HG03066 (cell line): ENCODE data around the gene ZNF343.

ENCODE experiments used
- ATAC-seq: cut with Tn5 transposase; IDR thresholded peaks from one replicate; pipeline ENCODE4 v1.9.1; 2021; ENCODE audit warnings: low read depth; ENCODE audit not compliant: unreplicated experiment

ZNF343 gene

DNA sequence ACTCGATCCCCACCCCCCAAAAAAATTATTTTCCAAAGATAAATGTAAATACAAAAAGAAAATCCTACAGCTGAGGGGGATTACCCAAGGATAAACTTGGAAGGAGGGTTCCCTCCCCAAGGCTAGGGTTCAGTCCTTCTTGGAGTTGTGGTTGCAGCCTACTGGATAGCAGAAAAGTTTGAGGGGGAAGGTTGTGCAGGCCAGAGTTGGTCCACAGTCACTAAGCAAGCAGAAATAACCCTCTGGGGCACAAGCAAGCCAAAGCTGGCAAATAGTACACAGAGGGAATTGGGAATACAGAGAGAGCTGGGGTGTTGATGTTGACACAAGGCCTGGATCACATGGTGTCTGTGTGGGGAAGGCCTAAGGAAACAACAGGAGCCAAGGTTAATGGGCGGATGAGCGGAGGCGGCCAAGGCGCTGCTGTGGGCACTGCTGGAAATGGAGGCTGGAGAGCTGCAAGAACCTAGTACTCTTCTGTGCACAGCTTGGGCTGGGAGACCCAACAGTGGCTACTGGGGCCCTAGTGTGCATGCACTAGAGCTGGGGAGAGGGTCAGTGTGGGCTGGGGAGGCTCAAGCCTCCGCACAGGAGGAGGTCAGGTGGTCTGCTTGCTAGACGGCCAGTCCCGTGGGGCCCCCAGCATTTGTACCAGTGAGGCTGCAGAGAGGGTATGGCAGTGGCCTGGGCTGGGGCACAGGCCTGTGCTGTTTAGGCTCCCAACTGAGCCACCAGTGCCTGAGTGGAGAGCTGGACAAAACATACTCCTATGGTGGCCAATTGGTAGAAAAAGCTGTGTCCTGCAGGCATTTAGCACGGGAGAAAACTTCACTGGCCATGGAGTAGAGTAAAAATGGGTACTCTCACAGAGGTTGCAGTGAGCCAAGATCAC, 32.6 kb downstream of the ZNF343 start:
- no peak for ATAC-seq

DNA sequence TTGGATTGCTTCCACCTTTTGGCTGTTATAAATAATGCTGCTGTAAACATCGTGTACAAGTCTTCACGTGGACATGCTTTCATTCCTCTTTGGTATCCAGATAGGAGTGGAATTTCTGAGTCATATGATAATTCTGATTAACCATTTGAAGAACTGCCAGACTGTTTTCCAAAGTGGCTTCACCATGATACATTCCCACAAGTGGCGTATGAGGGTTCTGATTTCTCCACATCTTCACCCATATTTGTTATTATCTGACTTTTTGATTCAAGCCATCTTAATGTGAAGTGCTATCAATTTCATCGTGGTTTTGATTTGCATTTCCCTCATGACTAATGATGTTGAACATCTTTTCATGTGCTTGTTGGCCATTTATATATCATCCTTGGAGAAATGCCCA, 35.2 kb downstream of the ZNF343 start:
- no peak for ATAC-seq

DNA sequence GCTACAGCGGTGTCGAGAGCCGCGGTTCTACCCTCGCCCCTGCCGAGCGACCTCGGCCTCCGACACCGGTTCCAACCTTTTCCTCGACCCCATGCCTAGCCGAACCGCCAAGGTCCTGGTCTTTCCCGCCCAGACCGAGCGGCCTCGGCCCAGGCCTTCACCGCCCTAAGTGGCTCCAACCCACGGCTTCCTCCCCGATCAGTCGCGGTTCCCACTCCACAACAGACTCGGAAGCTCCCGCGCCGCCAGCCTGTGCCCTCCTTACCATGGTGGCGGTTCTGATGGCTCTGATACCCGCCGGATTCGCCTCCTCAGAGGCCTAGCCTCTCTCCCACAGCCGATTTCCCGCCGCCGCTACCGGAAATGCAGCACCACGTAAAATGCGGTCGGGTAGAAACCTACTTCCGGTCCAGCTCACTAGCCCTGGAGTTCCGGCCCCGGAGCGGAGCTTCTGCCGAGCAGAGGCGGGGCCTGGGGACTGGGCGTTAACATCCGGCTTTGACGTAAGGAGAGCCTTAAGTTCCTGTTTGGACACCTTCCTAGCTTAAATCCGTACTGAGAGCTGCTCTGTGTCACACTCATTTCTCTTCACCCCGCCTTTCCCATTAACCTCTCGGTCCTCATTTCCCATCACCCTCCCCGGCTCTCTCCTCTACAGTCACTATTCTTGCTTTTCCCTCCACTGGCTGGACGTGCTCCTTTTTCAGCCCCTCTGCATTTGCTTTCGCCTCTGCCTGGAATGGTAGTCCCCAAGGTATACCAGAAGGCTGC, 38.1 kb downstream of the ZNF343 start, which contains the start of gene SNRPB:
TSS of gene SNRPB (minus strand) at position 367 of the 771 bp plus-strand sequence. CDS start at position 268, 99 bp downstream.
- peak; percentile 96 for ATAC-seq

DNA sequence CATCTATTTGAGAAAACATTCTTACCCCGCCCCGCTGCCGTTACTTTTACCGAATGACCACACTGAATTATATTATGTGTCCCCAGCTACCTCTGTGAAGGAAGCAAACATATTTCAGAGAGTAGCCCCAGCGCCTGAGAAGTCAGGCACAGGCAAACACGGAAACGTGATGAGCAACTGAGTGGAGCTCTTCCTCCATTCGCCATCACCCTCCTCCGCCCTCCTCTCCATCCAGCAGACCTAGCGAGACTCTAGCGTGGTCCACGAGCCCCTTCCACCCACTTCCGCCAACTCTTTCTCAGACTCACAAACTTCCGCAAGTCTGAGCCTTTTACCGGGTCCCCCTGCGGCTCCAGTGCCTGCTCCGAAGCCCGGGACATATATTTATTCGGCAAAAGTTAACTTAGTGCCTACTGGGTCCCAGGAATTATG, 38.7 kb downstream of the ZNF343 start:
- ATAC-seq = no peak

DNA sequence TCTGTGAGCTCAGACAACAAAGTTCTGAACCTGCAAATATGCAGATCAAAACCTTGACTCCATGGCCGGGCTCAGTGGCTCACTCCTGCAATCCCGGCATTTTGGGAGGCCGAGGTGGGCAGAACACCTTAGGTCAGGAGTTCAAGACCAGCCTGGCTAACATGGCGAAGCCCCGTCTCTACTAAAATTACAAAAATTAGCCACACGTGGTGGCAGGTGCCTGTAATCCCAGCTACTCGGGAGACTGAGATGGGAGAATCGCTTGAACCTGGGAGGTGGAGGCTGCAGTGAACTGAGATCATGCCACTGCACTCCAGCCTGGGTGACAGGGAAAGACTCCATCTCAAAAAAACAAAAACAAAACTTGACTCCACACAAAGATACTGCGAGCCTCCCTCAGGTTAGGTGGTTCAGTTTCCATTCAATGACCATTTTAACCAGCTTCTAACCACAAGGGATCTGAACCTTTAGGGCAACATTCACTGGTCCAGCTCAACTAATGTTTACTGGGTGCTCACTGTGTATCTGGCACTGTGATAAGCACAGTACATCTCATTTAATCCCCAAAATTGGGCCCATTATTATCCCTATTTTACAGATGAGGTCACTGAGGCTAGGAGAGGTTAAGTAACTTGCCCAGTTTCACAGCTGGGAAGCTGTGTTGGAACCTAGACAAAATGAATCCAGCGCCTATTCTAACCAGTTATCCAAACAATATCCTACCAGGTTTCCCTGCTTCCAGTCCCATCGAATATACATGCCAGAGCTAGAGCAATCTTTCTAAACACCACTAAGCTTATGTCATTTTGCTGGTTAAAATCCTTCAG, 39.9 kb downstream of the ZNF343 start:
- no peak for ATAC-seq

DNA sequence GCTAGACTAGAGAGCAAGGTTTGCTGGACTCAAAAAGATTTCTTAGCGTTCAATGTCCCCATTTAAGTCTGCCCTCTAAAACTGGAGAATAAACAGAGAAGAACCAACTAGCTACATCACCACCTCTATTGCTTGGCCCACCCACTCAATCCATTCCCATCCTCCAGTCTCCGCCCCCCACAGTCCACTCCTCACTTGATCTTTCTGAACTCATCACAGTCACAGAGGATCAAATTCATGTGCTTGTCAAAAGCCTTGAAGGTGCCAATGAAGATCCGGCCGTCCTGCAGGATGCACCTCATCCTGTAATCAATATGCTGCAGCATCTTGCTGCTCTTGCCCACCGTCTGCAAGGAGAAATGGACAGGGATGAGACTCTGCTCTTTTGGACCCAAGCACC, 41.3 kb downstream of the ZNF343 start:
- ATAC-seq = no peak

DNA sequence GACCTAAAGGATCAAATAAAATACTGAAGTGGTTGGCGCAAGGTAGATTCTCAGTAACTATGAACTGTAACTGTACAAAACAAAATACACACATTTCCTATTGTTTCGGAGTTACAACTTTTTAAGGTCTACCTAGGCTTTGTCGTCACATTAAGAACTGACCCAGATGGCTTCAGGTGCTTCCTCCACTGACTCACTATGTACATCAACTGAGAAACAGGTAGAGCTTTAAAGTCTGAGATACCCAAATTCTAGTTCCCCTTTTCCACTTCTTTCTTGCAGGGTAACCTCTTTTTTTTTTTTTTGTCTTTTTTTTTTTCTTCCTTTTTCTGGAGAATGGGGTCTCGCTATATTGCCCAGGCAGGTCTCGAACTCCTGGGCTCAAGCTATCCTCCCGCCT, 43.6 kb downstream of the ZNF343 start:
- ATAC-seq = no peak

DNA sequence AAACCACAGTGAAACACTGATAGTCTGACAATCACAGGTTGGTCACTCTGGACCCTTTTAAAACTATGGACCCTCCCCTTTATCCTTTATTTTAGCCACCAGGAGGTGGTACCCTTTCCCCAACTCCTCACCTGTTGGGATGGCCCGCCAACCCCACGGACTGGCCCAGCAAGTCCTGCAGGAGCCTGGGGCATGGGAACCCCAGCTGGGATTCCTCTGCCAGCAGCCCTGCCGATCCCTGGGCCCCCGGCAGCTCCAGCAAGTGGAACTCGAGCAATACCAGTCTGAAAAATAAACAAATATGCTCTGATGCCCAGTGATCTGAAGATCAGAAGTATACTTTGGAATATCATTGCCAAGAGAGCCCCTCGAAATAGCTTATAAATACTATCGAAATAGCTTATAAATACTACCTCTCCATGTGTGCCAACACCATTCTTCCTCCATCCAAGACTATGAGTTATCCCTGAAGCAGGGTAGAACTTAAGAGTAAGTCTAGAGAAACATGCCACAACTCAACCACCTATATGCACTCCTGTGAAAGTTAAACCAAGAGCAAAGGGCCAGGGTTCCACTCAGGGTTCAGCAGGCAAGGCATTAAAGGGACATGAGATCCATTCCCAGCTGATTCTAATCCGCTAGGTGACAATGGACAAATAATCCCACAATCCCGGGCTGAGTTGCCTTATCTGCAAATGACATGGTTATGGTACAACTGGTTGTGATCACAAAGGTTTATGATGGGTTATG, 44.9 kb downstream of the ZNF343 start:
- no peak for ATAC-seq

DNA sequence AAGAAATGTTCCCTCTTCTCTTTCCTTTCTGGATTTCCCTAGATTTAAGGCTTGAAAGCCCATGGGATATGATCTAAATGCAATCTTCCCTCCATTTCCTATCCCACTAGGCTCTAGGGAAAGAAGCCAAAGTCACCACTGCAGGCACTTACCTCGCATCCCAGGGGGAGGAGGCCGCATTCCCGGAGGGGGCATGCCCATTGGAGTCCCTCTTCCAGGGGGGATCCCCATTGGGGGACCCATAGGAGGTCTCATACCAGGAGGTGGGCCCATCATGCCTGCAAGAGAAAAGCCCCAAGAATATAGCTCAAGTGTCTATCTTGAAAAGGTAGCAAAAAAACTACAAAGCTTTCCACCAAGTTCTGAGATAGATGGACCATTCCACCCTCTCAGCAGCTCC, 46.2 kb downstream of the ZNF343 start:
- no peak for ATAC-seq

DNA sequence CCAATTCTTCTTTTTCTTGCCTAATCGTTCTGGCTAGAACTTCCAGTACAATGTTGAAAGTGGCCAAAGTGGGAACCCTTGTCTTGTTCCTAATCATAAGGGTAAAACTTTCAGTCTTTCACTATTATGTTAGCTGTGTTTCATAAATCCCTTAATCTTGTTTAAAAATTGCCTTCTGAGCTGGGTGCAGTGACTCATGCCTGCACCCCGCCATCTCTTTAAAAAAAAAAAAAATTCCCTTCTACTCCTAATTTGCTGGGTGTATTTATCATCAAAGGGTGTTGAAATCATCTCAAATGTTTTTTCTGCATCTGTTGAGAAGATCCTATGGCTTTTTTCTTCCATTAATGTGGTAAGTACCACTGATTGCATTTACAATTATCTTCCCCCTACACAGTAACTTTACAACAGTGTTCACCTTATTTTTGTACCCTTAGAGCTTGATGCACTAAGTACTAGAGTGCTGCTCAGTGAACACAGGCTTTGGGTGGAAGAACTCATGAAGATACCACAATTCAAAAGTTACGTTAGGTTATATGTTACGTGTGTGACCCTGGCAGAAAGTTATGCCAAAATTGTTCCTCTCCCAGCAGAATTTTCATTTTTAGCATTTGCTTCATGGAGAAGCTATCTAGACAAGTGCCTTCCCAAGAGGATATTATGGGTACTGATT, 47.8 kb downstream of the ZNF343 start:
- ATAC-seq = no peak

DNA sequence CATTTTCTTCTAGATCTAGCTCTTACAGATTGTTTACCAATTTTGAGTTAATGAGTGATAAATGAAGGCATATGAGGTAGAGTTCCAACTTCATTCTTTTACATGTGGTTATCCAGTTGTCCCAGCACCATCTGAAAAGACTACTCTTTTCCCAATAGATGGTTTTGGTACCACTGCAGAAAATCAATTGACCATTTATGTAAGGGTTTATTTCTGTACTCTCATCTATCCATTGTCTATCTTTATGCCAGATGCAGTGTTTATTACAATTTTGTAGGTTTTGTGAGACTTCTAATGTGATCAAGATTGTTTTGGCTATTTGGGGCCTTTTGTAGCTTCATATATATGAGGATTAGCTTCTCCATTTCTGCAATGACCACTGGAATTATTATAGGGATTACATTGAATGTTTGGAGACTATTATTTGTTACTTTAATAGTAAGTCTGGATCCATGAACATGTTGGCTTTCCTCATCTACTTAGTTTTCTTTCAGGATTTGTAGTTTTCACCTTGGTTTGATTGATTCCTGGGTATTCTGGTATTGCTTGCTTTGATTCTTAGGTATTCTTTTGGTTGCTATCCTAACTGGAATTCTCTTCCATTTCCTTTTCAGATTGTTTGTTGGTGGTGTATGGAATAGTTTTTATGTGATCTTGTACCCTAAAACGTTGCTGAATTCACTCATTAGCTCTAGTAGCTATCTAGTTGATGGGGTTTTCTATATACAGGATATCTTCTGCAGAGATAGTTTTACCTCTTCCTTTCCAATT, 48.5 kb downstream of the ZNF343 start:
- ATAC-seq = no peak

DNA sequence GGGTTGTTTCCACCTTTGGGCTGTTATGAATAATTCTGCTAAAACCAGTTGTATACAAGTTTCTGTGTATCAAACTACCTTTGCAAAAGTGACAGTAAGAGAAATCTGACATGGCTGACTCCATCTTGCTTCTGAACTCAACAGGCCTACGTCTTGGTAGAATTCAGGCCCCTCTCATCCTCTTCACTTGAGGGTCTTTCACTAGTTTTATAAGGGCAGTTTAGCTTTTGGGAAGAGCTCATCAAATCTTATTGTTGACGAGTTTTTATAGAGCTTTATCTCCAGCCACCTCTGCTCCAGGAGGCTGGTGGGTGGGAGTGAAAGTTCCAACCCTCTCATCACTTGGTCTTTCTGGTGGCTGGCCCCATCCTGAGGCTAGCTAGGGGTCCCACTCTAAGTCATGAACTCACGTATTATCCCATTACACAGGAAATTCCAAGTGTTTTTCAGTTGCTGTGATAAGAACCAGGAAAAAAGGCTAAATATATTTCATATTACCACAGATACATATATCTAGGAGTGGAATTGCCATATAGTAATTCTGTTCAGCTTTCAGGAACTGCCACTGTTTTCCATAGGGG, 49.7 kb downstream of the ZNF343 start:
- ATAC-seq = no peak

DNA sequence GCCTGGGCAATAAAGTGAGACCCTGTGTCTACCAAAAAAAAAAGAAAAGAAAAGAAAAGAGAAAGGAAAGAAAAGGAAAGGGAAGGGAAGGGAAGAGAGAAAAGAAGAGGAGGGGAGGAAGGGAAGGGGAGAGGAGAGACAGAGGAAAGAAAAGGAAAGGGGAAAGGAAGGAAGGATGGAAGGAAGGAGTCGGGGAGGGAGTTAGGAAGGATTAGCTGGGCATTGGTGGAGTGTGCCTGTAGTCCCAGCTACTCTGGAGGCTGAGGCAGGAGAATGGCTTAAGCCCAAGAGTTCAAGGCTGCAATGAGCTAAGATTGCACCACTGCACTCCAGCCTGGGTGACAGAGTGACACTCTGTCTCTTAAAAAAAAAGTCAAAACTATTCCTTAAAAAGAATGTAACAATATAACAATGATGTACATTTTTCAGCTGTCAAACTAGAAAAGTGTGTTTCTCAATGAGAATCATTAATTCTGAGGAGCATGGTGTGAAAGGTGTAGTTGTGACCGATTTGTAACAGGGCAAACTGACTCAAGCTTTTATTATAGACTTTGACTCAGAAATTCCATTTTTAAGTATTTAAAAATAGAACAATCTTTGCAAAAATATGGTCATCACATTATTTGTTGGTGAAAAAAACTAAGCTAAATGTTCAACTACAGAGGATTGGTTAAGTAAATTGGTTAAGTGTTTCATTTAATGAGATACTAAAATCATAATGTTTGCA, 52.8 kb downstream of the ZNF343 start:
- ATAC-seq = no peak

DNA sequence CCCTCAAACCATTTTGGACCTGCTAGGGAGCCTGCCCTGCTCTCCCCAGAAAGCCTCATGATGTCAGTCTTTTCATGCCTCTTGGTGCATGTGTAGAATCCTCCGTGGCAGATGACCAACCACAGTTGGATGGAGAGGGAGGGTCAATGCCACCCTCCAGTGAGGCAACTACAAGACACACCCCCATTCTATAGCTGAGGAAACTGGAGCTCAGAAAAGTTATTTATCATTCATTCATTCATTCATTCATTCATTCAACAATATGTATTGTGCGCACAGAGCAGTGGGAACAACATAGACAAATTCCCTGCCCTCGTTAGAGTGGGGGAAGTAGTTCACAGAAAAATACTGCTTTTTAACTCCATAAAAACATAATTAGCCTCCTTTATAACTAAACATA, 54.9 kb downstream of the ZNF343 start:
- ATAC-seq = no peak

DNA sequence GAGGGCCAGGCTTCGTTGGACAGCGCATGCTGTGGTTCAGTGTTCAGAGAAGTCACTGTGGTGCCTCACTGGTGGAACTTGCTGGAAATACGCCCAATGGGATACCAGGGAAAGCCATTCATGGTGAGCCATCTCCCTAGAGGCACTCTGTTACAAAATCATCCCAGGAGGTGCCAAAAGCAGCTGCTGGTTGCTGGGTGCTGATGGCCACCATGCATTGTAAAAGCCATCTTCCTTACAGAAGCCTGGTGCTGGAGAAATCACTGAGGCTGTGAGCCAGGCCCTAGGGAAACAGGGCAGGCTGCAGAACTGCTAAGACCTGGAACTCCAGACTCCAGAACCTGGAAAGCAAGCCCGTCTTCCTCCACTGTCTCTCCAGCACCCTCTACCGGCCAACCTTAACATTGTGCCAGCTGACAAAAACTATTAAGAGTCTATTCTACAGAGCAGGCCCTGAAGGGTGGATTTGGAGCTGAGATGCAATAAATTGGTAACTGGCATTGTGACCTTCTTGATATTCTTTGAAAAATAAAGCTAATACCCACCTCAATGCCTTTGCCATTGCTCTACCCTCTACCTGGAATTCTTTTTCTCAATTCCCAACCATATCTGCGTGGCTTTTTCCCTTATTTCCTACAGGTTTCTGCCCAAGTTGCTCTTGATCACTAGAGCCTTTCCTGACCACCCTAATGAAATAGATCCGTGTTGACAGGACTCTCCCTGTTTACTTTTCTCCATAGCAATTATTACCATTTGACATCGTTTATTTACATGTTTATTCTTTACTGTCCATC, 56.6 kb downstream of the ZNF343 start:
- no peak for ATAC-seq

DNA sequence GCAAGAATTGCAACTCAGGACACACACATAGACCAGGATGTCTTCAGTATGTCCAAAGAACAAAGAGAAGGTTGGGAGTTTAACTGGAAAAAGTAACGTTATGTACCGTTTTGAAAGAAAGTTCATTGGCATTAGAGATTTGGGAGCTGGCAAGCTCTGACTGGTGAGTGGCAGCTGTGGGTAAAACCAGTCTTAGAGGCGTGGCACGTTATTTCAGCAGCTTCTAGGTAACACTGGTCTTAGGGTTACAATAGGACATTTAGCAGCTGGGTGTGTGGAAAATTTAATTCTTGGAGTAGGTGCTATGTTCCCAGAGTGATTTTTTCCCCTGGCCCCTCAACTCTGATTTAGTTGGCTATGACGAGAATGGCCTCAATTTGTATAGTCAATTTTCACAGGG, 57.3 kb downstream of the ZNF343 start:
- ATAC-seq = no peak

DNA sequence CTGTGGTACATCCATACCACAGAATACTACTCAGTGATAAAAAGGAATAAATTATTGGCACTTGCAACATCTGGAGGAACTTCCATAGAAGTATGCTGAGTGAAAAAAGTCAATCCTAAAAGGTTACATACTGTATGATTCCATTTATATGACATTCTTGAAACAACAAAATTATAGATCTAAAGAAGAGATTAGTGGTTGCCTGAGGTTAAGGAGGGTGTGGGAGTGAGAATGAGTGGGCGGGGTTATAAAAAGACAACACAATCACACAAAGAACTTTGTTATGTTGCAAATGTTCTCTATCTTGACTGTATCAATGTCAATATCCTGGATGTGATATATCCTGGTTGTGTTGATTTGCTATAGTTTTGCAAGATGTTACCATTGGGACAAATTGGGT, 59.3 kb downstream of the ZNF343 start:
- ATAC-seq = no peak
